Hepatocyte (in vitro differentiated cells): ENCODE data around the gene CCDC157. TPM values are rescaled to one million over a fixed set of nuclear protein-coding genes. Genes with fewer than 3 reads are reported as not detected.

Source experiments
- DNase-seq: peaks from one replicate; pipeline ENCODE4 v3.0.0-alpha.2; 2016; ENCODE audit warnings: low spot score
- H2AFZ ChIP-seq: fragments of 200-600 bp; sonication (generic); 2 replicates; pipeline ENCODE4 v1.6.0; 2016; ENCODE audit warnings: antibody characterized with exemption, mild to moderate bottlenecking
- H3K27ac ChIP-seq: fragments of 200-600 bp; sonication (generic); 2 replicates; pipeline ENCODE4 v1.5.1; 2016; ENCODE audit warnings: mild to moderate bottlenecking
- H3K27me3 ChIP-seq: fragments of 200-600 bp; sonication (generic); 2 replicates; pipeline ENCODE4 v1.6.1; 2016
- H3K36me3 ChIP-seq: fragments of 200-600 bp; sonication (generic); replicated peaks from 2 replicates; pipeline ENCODE4 v1.5.1; 2016; ENCODE audit warnings: low read depth; ENCODE audit not compliant: insufficient read depth
- H3K4me1 ChIP-seq: fragments of 200-600 bp; sonication (generic); 2 replicates; pipeline ENCODE4 v1.5.1; 2016; ENCODE audit warnings: mild to moderate bottlenecking, moderate library complexity; ENCODE audit not compliant: insufficient read depth
- H3K4me2 ChIP-seq: fragments of 200-600 bp; sonication (generic); 2 replicates; pipeline ENCODE4 v1.6.0; 2016
- H3K4me3 ChIP-seq: fragments of 200-600 bp; sonication (generic); 2 replicates; pipeline ENCODE4 v1.5.1; 2016; ENCODE audit warnings: mild to moderate bottlenecking
- H3K79me2 ChIP-seq: fragments of 200-600 bp; sonication (generic); 2 replicates; pipeline ENCODE4 v1.6.0; 2017; ENCODE audit warnings: mild to moderate bottlenecking
- H3K9me2 ChIP-seq: fragments of 200-600 bp; sonication (generic); replicated peaks from 2 replicates; pipeline ENCODE4 v1.6.0; 2017; ENCODE audit warnings: mild to moderate bottlenecking; ENCODE audit not compliant: insufficient read depth
- H3K9me3 ChIP-seq: fragments of 200-600 bp; sonication (generic); 2 replicates; pipeline ENCODE4 v1.5.1; 2016; ENCODE audit warnings: low read depth, mild to moderate bottlenecking
- H4K20me1 ChIP-seq: fragments of 200-600 bp; sonication (generic); 2 replicates; pipeline ENCODE4 v1.6.0; 2016; ENCODE audit warnings: mild to moderate bottlenecking; ENCODE audit not compliant: insufficient read depth, poor library complexity, severe bottlenecking
- CTCF ChIP-seq: fragments of 200-600 bp; sonication (generic); IDR thresholded peaks from 2 replicates; pipeline ENCODE4 v1.5.1; 2016; ENCODE audit warnings: antibody characterized with exemption, mild to moderate bottlenecking; ENCODE audit not compliant: poor library complexity
- EZH2 ChIP-seq: fragments of 200-600 bp; sonication (generic); IDR thresholded peaks from 2 replicates; pipeline ENCODE4 v1.6.1; 2016; ENCODE audit warnings: antibody characterized with exemption, mild to moderate bottlenecking, borderline replicate concordance
- EZH2phosphoT487 ChIP-seq: fragments of 200-600 bp; sonication (generic); IDR thresholded peaks from one replicate; pipeline ENCODE4 v1.6.1; 2018; ENCODE audit warnings: antibody characterized with exemption, mild to moderate bottlenecking, low read depth, moderate library complexity; ENCODE audit not compliant: unreplicated experiment, severe bottlenecking
- WGBS: methylation state at CpG from one replicate; pipeline ENCODE4 v1.1.6; 2016; ENCODE audit warnings: low lambda C conversion rate; ENCODE audit errors: missing lambda C conversion rate; 5-methylcytosine and 5-hydroxymethylcytosine counted together
- polyA plus RNA-seq: library from polyadenylated mRNA; unstranded; fragments of >200 nt; fragmentation: Nextera tagmentation; extraction: Ambion mirVana; gene quantifications from 2 replicates; pipeline ENCODE4 v1.2.1, GENCODE V29; 2016
- total RNA-seq: library from RNA; depleted of rRNA; stranded (reverse); fragments of >200 nt; gene quantifications from 2 replicates; pipeline ENCODE4 v1.2.3, GENCODE V29; 2014

CCDC157 gene
- total and polyA plus RNA-seq, 2 experiments from 2014 or later, result 4.1 to 5.4 TPM

GRCh38 chr22:30362651-30363281 lies 6.0 kb downstream of the CCDC157 start:
- H3K4me3 ChIP-seq, result no peak overlapping the region

GRCh38 chr22:30365891-30366290 lies 9.1 kb downstream of the CCDC157 start:
- Histone ChIP-seq H3K9me2 (no peaks in the 10 kb centered on the region), H3K27ac (no peak overlapping the region), H3K4me2 (no peak overlapping the region), H3K4me3 (no peak overlapping the region), H2AFZ (no peak overlapping the region), H4K20me1 (no peaks in the 10 kb centered on the region), H3K4me1 (no peaks in the 10 kb centered on the region), H3K9me3 (no peaks in the 10 kb centered on the region), H3K36me3 (no peaks in the 10 kb centered on the region), H3K79me2 (no peaks in the 10 kb centered on the region), H3K27me3 (no peaks in the 10 kb centered on the region)
- DNase-seq, result no peak
- 93% methylated on average over 16 of the region's 18 CpGs for WGBS
- TF ChIP-seq EZH2phosphoT487, result no peak

More at GRCh38 chr22:30362651-30363281, 6.0 kb downstream of the CCDC157 start:
- Histone ChIP-seq H3K79me2 (no peaks in the 10 kb centered on the region), H3K9me3 (no peaks in the 10 kb centered on the region), H3K4me2 (no peak overlapping the region), H3K27me3 (no peaks in the 10 kb centered on the region), H3K36me3 (no peaks in the 10 kb centered on the region), H4K20me1 (no peaks in the 10 kb centered on the region), H3K27ac (no peak overlapping the region), H3K9me2 (no peaks in the 10 kb centered on the region), H3K4me1 (no peaks in the 10 kb centered on the region), H2AFZ (no peak overlapping the region)
- no peak for DNase-seq
- 83% methylated on average over 7 of the region's 7 CpGs for WGBS
- TF ChIP-seq EZH2phosphoT487, result no peak
- TF ChIP-seq CTCF, result no peak
- no peak for TF ChIP-seq EZH2

GRCh38 chr22:30368420-30368819 lies 11.6 kb downstream of the CCDC157 start:
- Histone ChIP-seq H3K27me3 (no peaks in the 10 kb centered on the region), H3K4me1 (no peaks in the 10 kb centered on the region), H3K79me2 (no peaks in the 10 kb centered on the region), H3K9me2 (no peaks in the 10 kb centered on the region), H3K4me2 (no peak overlapping the region), H3K4me3 (no peak overlapping the region), H3K27ac (no peak overlapping the region), H3K36me3 (no peaks in the 10 kb centered on the region), H4K20me1 (no peaks in the 10 kb centered on the region), H3K9me3 (no peaks in the 10 kb centered on the region), H2AFZ (no peak overlapping the region)
- TF ChIP-seq EZH2 (no peak), EZH2phosphoT487 (no peak), CTCF (no peak)
- no peak for DNase-seq
- WGBS, result 89% methylated on average over 9 of the region's 9 CpGs

DNA sequence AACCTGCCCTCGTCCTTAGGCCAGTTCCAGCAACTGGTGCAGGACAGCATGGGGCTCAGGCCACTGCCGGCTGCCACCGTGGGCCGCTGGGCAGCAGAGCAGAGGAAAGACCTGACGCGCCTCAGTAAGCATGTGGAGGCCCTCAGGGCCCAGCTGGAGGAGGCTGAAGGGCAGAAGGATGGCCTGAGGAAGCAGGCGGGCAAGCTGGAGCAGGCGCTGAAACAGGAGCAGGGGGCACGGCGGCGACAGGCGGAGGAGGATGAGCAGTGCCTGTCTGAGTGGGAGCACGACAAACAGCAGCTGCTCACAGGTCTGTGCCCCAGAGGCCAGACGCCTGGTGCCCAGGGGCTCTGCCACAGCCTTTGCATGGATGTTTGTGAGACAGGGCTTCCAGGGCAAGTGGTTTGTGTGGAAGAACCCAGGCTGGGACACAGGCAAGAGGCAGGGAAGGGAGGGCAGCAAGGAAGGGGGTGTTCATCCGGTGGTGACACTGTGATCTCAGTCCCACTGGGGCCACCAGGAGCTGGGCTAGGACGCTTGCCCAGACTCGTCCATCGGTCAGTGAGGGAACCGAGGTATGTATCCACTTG lies 13.9 kb downstream of the CCDC157 start:
- H2AFZ ChIP-seq, result no peak overlapping the region
- no peak for DNase-seq
- H3K27me3 ChIP-seq, result no peaks in the 10 kb centered on the region
- H3K9me3 ChIP-seq, result no peaks in the 10 kb centered on the region
- H4K20me1 ChIP-seq, result no peaks in the 10 kb centered on the region
- no peak overlapping the region for H3K27ac ChIP-seq
- no peaks in the 10 kb centered on the region for H3K36me3 ChIP-seq
- 91% methylated on average over 19 of the region's 19 CpGs for whole genome bisulfite sequencing
- TF ChIP-seq CTCF (no peak), EZH2 (no peak), EZH2phosphoT487 (no peak)
- H3K79me2 ChIP-seq, result no peaks in the 10 kb centered on the region
- H3K4me3 ChIP-seq, result no peak overlapping the region
- no peaks in the 10 kb centered on the region for H3K4me1 ChIP-seq
- H3K9me2 ChIP-seq, result no peaks in the 10 kb centered on the region
- H3K4me2 ChIP-seq, result no peak overlapping the region
